ENCODE results near the gene PGGT1B. TPM values are rescaled to one million over a fixed set of nuclear protein-coding genes. Genes with fewer than 3 reads are reported as not detected.
A peak's percentile ranks its signal among the peaks of the same experiment; 100 is the strongest.

Gene PGGT1B
- total RNA-seq, 1 experiment from 2014 or later: 15.7 TPM

DNA sequence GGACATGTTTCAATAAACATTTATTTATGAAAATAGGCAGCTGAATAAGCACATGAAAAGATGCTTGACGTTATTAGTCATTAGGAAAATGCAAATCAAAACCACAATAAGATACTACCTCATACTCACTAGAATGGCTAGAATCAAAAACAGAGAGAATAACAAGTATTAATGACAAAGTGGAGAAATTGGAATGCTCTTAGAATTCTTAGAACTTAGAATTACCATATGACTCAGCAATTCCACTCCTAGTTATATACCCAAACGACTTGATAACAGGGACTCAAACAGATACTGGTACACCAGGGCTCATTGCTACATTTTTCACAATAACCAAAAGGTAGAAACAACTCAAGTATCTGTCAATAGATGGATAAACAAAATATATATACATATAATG is 77.9 kb downstream of the PGGT1B start:
- no peak for DNase-seq (ENCODE audit: extremely low read depth, low read depth)

DNA sequence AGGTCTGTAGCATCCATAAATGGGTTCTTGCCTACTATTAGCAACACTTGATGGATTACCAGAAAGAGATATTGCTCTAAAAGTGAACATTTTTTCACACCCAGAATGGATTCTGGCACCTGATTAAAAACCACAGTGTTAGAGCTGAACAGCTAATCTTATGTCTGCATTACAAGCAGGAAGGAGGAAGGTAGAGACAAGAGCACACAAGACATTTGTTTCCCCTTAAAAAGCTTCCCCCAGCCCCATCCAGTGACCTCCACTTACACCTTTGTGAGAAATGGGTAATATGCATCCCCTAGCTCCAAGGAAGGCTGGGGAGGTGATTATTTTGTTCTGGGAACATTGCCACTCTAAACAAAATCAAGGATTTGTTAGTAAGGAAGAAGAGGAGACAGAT is 80.9 kb downstream of the PGGT1B start:
- DNase-seq (ENCODE audit: extremely low read depth, low read depth): no peak

DNA sequence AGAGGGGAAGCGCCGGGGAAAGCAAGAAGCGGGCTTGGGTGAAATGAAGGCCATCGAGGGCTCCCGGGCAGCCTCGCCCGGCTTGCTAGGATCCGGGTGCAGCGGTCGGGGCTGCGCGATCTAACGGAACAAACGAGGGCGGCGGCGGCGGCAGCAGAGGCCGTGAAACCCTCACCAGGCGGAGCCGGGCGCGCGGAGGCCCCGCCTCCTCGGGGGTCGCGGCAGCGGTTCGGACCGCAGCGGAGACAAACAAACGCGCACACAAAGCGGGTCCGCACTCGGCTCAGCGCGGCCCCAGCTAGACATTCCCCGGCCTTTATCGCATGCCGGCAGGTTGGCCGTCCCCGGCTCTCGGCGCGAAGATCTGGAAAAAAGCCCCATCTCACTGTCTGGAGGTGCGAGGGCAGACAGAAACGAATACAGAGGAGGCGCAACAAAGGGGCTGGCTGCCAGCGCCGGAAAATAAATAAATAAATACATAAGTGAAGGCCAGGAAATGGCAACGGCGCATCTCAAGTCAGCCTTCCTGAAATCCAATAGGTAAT is 82.4 kb downstream of the PGGT1B start:
- no peak for DNase-seq (ENCODE audit: extremely low read depth, low read depth)

DNA sequence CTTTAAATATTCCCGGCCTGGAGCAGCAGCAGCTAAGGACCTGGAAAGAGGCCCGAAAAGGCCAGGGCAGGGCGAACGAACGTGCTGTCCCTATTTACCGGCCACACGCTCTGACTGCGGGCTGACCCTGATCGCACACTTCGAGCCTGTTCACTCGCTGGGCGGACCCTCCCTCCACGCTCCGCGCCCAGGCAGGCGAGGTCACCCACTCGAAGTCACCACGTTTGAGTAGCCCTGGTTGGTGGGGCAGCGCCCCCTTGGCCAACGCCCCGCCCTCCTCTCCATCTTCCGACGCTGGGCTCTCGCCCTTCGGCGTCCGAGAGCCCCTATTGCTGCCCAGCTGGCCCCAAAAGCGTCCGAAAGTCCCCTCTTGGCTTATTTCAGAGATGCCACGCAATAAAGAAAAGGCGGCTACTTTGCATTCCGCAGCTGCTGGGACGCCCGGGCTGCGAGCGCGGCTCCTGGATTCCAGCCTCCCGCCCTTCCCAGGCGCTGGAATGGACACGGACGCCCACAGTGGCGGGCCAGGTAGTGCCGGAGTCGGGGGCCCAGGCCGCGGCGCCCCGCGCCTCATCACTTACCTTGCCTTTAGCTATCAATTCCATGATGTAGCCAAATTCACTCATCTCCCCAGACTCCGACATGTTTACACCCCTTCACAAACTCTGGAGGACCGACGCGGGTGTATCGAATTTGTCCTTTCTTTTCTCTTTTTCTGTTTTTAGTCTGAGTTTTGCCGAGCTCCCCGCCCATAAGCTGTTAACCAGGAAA is 83.1 kb downstream of the PGGT1B start:
- no peak for DNase-seq (ENCODE audit: extremely low read depth, low read depth)

DNA sequence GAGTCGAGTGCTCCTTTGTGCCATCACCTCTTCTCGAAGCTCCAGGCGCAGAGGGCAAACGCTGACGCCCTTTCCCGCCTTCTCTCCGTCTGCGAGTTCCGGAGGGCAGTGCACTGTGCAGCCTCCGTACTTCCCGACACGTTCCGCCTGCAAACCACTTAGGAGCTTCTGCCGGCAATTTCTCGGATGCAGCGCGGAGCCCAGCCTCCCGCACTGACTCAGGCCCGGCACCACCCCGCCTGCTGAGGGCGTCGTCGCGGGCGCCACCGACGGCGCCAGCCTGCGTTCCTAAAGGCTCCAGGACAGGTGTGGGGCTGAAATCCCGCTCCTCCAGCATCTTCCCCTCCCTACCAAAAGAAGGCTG is 83.7 kb downstream of the PGGT1B start:
- no peak for DNase-seq (ENCODE audit: extremely low read depth, low read depth)

DNA sequence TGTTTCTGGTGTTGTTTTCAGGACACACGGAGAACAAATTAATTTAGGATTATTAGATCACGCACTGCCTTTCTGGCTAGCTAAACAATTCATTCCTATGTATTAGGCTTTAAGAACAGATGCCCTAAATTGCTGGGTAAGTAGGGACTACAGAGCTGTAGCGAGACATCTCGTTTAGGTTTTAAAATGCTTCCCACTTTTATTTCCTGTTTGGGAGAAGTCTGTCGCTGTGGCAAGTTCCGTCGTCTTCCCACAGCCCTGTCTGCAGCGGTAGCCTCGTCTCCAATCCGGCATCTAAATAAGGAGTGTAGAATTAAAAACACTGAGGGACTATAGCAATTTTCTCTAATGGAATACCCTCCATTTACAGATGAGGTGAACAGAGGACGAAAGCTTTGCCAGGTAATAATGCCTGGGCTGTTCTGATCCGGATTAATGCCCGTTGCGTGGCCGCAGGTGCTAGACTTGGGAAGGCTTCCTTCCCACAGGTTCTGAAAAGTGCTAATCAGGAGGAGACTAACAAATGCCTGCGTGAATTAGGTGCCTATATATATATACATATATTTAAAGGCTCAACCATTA is 91.7 kb downstream of the PGGT1B start:
- no peak for DNase-seq (ENCODE audit: extremely low read depth, low read depth)

DNA sequence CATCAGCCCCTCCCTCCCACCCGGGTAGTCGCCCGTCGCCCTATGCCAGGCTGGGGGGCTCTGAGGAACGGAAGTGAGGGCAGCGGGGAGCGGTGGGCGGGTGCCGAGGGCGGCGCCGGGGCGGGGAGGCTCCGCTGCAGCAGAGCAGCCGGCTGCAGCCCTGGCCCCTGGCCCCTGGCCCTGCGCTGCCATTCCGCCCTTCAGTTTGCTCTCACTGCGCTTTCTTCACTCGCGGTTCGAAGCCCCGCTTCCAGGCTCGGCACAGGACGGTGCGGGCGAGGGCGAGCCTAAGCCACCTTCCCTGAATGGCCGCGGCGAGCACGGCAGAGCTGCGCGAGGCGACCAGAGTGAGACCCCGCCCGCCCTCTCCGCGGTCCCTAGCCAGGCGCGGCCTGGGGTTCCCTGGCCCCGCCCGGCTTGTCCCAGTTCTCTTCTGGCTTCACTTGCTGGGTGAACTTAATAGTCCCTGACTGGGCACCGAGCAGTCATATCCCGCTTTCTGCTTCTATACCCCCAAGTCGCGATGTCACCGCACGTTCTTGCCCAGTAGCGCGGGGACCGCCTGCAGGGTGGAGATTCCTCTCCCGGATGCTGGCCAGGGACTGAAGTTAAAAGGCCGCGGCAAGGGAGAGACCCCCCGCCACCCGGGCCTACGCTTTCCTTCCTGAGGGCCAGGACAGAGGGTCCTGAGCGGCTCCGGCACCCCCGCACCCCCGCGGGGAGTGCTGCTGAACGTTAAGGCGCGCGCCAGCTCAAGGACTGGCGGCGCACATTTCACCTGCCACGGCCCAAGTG is 92.3 kb downstream of the PGGT1B start:
- DNase-seq (ENCODE audit: extremely low read depth, low read depth): no peak

DNA sequence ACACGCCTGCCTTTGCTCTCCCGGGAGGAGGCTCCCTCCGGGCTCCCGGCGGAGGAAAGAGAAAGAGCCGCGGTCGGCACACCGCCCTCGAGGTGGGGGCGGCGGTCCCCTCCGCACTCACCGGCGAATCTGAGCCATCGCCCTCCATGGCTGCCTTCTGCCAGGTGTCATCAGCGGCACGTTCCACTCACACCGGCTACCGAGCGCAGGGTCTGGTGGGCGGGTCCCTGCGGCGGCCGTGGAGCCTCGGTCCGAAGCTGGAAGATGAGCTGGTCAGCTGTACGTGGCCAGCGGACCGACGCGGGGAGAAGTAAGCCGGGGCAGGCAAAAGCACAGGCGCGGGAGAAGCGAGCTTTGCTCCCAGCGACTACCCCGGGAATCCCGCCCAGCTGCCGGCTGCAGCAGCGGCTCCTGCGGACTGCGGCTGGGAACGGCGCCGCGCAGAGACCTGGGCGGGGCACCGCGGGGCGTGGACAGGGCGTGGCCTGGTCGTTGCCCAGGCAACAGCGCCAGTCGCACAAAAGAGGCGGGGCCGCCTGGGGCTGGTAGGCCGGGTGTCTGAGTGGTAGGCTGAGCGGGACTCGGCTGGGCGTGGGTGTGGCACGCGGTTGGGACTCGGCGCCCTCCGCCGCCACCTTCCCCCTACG is 93.1 kb downstream of the PGGT1B start, which contains the start of gene TRIM36:
Gene TRIM36, minus strand, starts transcription at position 422 of the 647 bp plus-strand sequence. Its CDS starts 274 bp downstream, at position 148.
- DNase-seq (ENCODE audit: extremely low read depth, low read depth): peak; percentile 92

DNA sequence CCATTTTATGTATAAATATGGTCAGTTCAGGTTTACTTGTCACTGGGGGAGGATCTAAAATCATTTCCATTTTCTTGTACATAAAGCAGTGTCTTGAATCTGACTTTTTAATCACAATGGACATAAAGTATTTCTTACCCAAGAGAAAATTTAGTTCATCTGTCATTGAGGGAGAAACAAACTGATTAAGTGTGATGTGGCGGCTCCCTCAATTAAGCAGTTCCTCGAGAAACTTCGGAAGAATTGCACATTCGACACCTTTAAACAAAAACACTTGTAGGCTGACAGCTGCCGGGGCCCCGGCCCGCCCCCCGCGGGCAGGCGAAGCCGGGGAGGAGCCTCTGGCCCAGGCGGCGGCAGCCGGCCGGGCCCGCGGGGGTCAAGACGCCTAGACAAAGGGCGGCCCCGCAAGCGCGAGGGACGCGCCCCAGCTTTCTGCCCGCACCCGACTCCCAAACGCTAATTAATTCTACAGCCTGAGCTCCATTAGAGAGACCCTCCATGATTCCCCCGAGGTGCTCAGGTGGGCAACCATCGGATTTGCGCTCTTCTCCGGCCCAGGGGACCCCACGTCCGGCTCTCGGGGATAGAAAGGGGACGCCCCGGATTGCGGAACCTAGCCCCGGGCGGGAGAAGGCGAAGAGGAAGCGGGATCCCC is 93.7 kb downstream of the PGGT1B start:
- no peak for DNase-seq (ENCODE audit: extremely low read depth, low read depth)

DNA sequence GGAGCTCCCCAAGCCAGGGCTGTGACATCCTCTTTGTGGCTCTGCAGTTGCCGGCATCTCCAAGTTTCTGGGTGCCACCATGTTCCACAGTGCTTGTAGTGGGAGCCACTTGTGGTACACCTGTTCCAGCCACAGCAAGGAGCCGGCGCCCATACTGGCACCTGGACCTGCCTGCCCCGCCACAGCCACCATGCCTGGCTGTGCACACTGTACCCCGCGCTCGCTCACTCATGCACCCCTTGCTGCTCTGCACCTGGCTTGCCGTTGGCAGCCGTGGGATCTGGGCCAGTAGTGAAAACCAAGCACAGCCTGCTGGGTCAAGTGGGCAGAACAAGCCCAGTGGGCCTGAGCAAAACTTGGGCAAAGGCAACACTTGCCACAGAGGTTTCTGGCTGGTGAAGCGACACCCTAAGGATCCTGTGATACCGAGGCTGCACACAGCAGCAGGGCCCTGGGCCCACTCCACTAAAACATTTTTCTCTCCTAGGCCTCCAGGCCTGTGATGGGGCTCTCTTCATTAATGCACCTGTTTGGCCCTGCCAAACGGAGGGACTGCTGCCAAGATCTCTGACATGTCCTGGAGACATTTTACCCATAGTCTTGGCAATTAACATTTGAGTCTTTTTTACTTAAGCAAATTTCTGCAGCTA is 95.8 kb downstream of the PGGT1B start:
- DNase-seq (ENCODE audit: extremely low read depth, low read depth): no peak

DNA sequence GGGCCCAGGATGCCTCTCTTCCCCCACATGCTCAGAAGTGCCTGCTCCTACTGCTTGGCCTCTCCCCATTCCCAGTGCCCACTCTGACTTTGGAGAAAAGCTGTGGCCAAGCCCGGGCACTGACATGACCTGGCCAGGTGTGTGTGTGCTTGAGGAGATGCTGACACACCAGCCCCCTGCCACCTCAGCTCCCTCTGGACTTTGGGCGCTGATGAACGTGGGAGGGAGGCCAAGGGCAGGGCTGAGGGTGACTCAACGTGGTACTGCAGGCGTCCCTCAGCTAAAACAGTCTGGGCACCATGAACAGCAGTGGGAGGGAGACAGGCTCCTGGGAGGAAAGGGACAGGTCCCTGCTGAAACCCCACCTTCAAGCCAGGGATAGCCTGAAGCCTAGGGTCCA is 96.9 kb downstream of the PGGT1B start:
- no peak for DNase-seq (ENCODE audit: extremely low read depth, low read depth)

DNA sequence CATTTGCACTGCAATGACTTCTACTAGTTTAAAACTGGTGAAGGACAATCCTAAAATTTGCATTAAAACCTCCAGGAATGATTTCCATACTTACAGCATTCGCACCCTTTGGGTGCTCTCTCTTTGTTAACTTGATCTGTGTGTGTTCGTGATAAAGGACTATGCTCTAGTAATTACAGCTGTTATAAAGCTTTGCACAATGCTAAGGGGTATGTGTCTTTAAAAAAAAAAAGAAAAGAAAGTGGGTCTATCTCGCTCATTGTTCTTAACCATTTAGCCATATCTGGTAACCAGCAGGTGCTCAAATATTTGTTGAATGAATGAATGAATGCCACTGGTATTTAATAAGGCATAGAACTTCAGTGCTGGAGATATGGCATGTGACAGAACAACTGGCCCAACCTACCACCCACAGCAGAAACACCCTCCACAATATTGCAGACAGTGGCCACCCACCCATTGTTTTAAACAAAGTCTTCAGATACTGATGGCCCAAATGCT is 101.7 kb downstream of the PGGT1B start:
- no peak for DNase-seq (ENCODE audit: extremely low read depth, low read depth)

Small RNA genes within 50 kb of the gene (small RNA-seq; reads per million reads assigned to genes)
- 0 reads per million in 2 experiments for gene HMGN1P15

Other genes with a start within 250 kb of the PGGT1B start
- 2.5 and 2.7 TPM in 2 replicates for gene TRIM36, start 93.0 kb downstream of the PGGT1B start, total RNA-seq (2014; rRNA removed; shearing (Covaris generic))
- gene CCDC112, start 33.8 kb upstream of the PGGT1B start, total RNA-seq (2014; rRNA removed; shearing (Covaris generic)): 10.9 and 13.0 TPM in 2 replicates

All from NCI-H460 (cell line).